Immature natural killer cell (primary cell): ENCODE data around the gene INIP. TPM values are rescaled to one million over a fixed set of nuclear protein-coding genes. Genes with fewer than 3 reads are reported as not detected.
"Not testable (repeated sequence)": the region's sequence is repeated elsewhere in the genome, so short reads cannot be mapped to it uniquely, and the experiment has no call there.

Experiments
- DNase-seq, 3 donors: peaks; one replicate each; pipeline ENCODE4 v3.0.0; 2022; ENCODE audit warnings: mixed read lengths in 1 of 3
- H3K27ac Mint-ChIP-seq, 6 donors: one replicate each; pipeline ENCODE4 v1.8.0; 2020; ENCODE audit warnings: mixed read lengths in 6 of 6, mild to moderate bottlenecking in 5 of 6, inconsistent platforms in 4 of 6, moderate library complexity in 3 of 6
- H3K27me3 Mint-ChIP-seq, 3 donors: one replicate each; pipeline ENCODE4 v1.8.0; 2020 to 2021; ENCODE audit warnings: low read depth in 3 of 3, mild to moderate bottlenecking in 3 of 3, mixed read lengths in 3 of 3, moderate library complexity in 3 of 3, inconsistent platforms in 1 of 3
- H3K36me3 Mint-ChIP-seq, 3 donors: one replicate each; pipeline ENCODE4 v1.8.0; 2020; ENCODE audit warnings: mixed read lengths in 3 of 3, inconsistent platforms in 2 of 3, mild to moderate bottlenecking in 2 of 3
- H3K4me1 Mint-ChIP-seq, 2 donors: one replicate each; pipeline ENCODE4 v1.8.0; 2020; ENCODE audit warnings: inconsistent platforms in 2 of 2, mild to moderate bottlenecking in 2 of 2, mixed read lengths in 2 of 2, moderate library complexity in 1 of 2
- H3K4me3 Mint-ChIP-seq, 5 donors: one replicate each; pipeline ENCODE4 v1.8.0; 2020; ENCODE audit warnings: mild to moderate bottlenecking in 5 of 5, mixed read lengths in 5 of 5, inconsistent platforms in 3 of 5, moderate library complexity in 3 of 5
- H3K9me3 Mint-ChIP-seq, 6 donors: one replicate each; pipeline ENCODE4 v1.8.0; 2020; ENCODE audit warnings: mild to moderate bottlenecking in 6 of 6, mixed read lengths in 6 of 6, inconsistent platforms in 4 of 6, moderate library complexity in 3 of 6
- polyA plus RNA-seq, 3 donors: library from polyadenylated mRNA; unstranded; fragments of 300-500 nt; fragmentation: Illumina TruSeq; gene quantifications; one replicate each; pipeline ENCODE4 v1.2.3, GENCODE V29; 2021

The INIP gene
- polyA plus RNA-seq, 3 donors from 2014 or later, result 27.9 to 39.6 (median 34.3) TPM

GRCh38 chr9:112722749-112723148, 4.8 kb upstream of the INIP start:
- H3K9me3 Mint-ChIP-seq, H3K27ac Mint-ChIP-seq, H3K27me3 Mint-ChIP-seq, DNase-seq, H3K4me3 Mint-ChIP-seq, H3K36me3 Mint-ChIP-seq: not testable (repeated sequence)
- peaks cover 2 to 13% of the 10 kb centered on the region in 2 donors for H3K4me1 Mint-ChIP-seq

DNA sequence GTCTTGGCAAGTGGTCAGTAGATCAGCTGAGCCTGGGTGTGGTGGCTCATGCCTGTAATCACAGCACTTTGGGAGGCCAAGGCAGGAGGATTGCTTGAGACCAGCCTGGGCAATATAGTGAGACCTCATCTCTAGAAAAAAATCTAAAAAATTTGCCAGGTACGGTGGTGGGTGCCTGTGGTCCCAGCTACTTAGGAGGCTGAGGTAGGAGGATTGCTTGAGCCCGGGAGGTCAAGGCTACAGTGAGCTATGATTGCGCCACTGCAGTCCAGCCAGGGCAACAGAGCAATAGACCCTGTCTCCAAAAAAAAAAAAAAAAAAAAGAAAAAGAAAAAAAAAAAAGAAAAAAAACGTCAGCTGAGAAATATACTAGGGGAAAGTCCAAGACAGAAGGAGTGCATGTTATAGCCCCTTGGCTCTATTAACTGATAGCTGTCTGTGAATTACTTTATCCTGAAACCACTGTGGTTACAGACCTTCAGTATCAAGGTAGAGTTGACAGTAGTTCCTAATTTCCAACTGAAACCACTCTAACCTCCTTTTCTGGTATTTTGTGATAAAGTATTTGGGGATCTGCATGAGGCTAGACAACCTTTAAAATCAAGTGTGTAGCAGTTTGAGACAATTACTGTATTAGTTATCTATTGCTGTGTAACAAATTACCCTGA, 2.3 kb upstream of the INIP start:
- Mint-ChIP-seq H3K9me3 (no peaks in the 10 kb centered on the region), H3K27me3 (peaks cover 2 to 4% (median 4%) of the 10 kb centered on the region in 3 donors), H3K36me3 (no peaks in the 10 kb centered on the region), H3K4me3 (no peak overlapping the region), H3K27ac (peak overlapping the region in 1 of 6 donors; percentile 70), H3K4me1 (peaks cover 15 to 29% of the 10 kb centered on the region in 2 donors)
- DNase-seq, result no peak

- H3K27ac Mint-ChIP-seq, result peak overlapping the region in 4 of 6 donors; percentile 6 to 70 (median 45)
- peaks cover 2 to 4% (median 4%) of the 10 kb centered on the region in 3 donors for H3K27me3 Mint-ChIP-seq
- no peak overlapping the region for H3K4me3 Mint-ChIP-seq
- H3K36me3 Mint-ChIP-seq, result no peaks in the 10 kb centered on the region
- no peak for DNase-seq
- peaks cover 15 to 29% of the 10 kb centered on the region in 2 donors for H3K4me1 Mint-ChIP-seq
- H3K9me3 Mint-ChIP-seq, result no peaks in the 10 kb centered on the region
Observed at GRCh38 chr9:112719696-112720095, 1.8 kb upstream of the INIP start.

- peaks cover 2 to 6% (median 4%) of the 10 kb centered on the region in 3 donors for H3K27me3 Mint-ChIP-seq
- H3K9me3 Mint-ChIP-seq, result no peaks in the 10 kb centered on the region
- no peaks in the 10 kb centered on the region for H3K36me3 Mint-ChIP-seq
- peak overlapping the region; percentile 6 to 99 (median 46) for H3K27ac Mint-ChIP-seq
- peaks cover 15 to 31% of the 10 kb centered on the region in 2 donors for H3K4me1 Mint-ChIP-seq
- DNase-seq, result no peak
- H3K4me3 Mint-ChIP-seq, result peak overlapping the region in 3 of 5 donors; percentile 4 to 68 (median 47)
Observed at GRCh38 chr9:112719241-112719691, 1.3 kb upstream of the INIP start.

- Mint-ChIP-seq H3K36me3 (peaks cover 2 to 13% (median 10%) of the 10 kb centered on the region in 3 donors), H3K4me3 (no peak overlapping the region), H3K27ac (no peak overlapping the region), H3K9me3 (no peaks in the 10 kb centered on the region), H3K4me1 (peaks cover 16 to 43% of the 10 kb centered on the region in 2 donors), H3K27me3 (peaks cover 0 to 3% (median 0%) of the 10 kb centered on the region in 3 donors)
- DNase-seq, result no peak
Observed at GRCh38 chr9:112712678-112713077, 5.2 kb downstream of the INIP start.

GRCh38 chr9:112711050-112711689, 6.7 kb downstream of the INIP start:
- peaks cover 2 to 13% (median 10%) of the 10 kb centered on the region in 3 donors for H3K36me3 Mint-ChIP-seq

GRCh38 chr9:112705768-112706427, 12.0 kb downstream of the INIP start:
- Mint-ChIP-seq H3K27ac (no peak overlapping the region), H3K4me1 (peaks cover 2 to 14% of the 10 kb centered on the region in 2 donors), H3K36me3 (peaks cover 0 to 12% (median 5%) of the 10 kb centered on the region in 3 donors), H3K27me3 (no peaks in the 10 kb centered on the region), H3K9me3 (no peaks in the 10 kb centered on the region), H3K4me3 (no peak overlapping the region)
- no peak for DNase-seq

More at GRCh38 chr9:112711050-112711689, 6.7 kb downstream of the INIP start:
- no peak for DNase-seq
- Mint-ChIP-seq H3K4me1 (peaks cover 4 to 34% of the 10 kb centered on the region in 2 donors), H3K4me3 (no peak overlapping the region), H3K27ac (no peak overlapping the region), H3K27me3 (peaks cover 0 to 1% (median 0%) of the 10 kb centered on the region in 3 donors), H3K9me3 (no peaks in the 10 kb centered on the region)

GRCh38 chr9:112703304-112703703, 14.6 kb downstream of the INIP start:
- Mint-ChIP-seq H3K27ac (no peak overlapping the region), H3K27me3 (no peaks in the 10 kb centered on the region), H3K4me1 (peaks cover 8 to 34% of the 10 kb centered on the region in 2 donors), H3K9me3 (no peaks in the 10 kb centered on the region), H3K4me3 (no peak overlapping the region), H3K36me3 (peaks cover 2 to 16% (median 9%) of the 10 kb centered on the region in 3 donors)
- no peak for DNase-seq

- H3K9me3 Mint-ChIP-seq, result no peaks in the 10 kb centered on the region
- no peaks in the 10 kb centered on the region for H3K27me3 Mint-ChIP-seq
- no peak for DNase-seq
- no peak overlapping the region for H3K4me3 Mint-ChIP-seq
- H3K4me1 Mint-ChIP-seq, result peaks cover 6 to 24% of the 10 kb centered on the region in 2 donors
- peaks cover 7 to 19% (median 17%) of the 10 kb centered on the region in 3 donors for H3K36me3 Mint-ChIP-seq
- no peak overlapping the region for H3K27ac Mint-ChIP-seq
Observed at GRCh38 chr9:112700085-112700484, 17.8 kb downstream of the INIP start.

DNA sequence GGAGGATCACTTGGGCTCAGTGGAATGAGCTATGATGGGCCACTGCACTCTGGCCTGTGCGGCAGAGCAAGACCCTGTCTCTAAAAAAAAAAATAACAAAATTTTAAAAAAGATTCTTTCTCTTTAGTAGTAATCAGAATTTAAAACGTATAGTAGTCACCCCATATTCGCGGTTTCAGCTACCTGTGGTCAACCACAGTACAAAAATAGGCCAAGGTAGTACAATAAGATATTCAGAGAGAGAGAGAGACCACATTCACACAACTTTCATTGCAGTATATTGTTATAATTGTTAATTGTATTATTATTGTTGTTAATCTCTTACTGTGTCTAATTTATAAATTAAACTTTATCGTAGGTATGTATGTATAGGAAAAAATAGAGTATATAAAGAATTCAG, 18.7 kb downstream of the INIP start:
- H3K36me3 Mint-ChIP-seq, result peaks cover 11 to 24% (median 17%) of the 10 kb centered on the region in 3 donors
- peaks cover 6 to 24% of the 10 kb centered on the region in 2 donors for H3K4me1 Mint-ChIP-seq
- H3K27ac Mint-ChIP-seq, result no peak overlapping the region
- H3K4me3 Mint-ChIP-seq, result peak overlapping the region in 1 of 5 donors; percentile 27
- peak in 2 of 3 donors; percentile 4 to 12 for DNase-seq
- no peaks in the 10 kb centered on the region for H3K27me3 Mint-ChIP-seq
- H3K9me3 Mint-ChIP-seq, result no peaks in the 10 kb centered on the region

- H3K27me3 Mint-ChIP-seq, result no peaks in the 10 kb centered on the region
- peaks cover 7 to 24% of the 10 kb centered on the region in 2 donors for H3K4me1 Mint-ChIP-seq
- DNase-seq, result no peak
- no peaks in the 10 kb centered on the region for H3K9me3 Mint-ChIP-seq
- H3K27ac Mint-ChIP-seq, result no peak overlapping the region
- peaks cover 20 to 44% (median 23%) of the 10 kb centered on the region in 3 donors for H3K36me3 Mint-ChIP-seq
- H3K4me3 Mint-ChIP-seq, result no peak overlapping the region
Observed at GRCh38 chr9:112696461-112696860, 21.5 kb downstream of the INIP start.

- no peak overlapping the region for H3K4me3 Mint-ChIP-seq
- DNase-seq, result no peak
- H3K9me3 Mint-ChIP-seq, result no peaks in the 10 kb centered on the region
- H3K27me3 Mint-ChIP-seq, result no peaks in the 10 kb centered on the region
- H3K4me1 Mint-ChIP-seq, result peaks cover 14 to 24% of the 10 kb centered on the region in 2 donors
- peaks cover 29 to 54% (median 31%) of the 10 kb centered on the region in 3 donors for H3K36me3 Mint-ChIP-seq
- peak overlapping the region in 1 of 6 donors; percentile 4 for H3K27ac Mint-ChIP-seq
Observed at GRCh38 chr9:112694706-112695555, 23.0 kb downstream of the INIP start.

DNA sequence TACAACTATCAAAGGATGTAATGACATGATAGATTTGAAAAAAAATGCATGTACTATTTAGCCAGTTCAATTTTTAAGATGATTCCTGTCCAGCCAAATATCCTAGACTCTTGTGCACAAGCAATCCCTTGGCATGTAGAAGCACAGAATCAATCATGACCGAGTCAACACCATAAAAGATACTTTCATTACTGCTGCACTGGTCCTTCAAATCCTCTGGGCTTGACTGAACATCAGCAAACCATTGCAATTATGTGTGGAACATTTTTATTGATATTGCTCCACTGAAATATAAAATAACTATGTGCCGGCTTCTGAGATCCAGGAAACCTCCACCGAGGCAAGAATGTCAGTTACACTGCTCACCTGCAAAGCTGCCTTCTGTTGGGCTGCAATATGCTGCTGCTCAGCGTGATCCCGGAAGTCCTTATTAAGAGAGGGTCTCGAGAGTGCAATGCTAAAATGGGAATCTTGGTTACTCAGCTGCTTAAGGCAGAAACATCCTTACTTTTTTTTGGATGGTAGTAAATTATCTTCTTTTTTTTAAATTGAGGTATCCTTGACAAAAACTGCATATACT, 28.7 kb downstream of the INIP start:
- Mint-ChIP-seq H3K27ac (no peak overlapping the region), H3K36me3 (peaks cover 37 to 65% (median 46%) of the 10 kb centered on the region in 3 donors)

More for the DNA sequence above, 28.7 kb downstream of the INIP start:
- Mint-ChIP-seq H3K9me3 (no peaks in the 10 kb centered on the region), H3K4me3 (no peak overlapping the region), H3K4me1 (peaks cover 6 to 8% of the 10 kb centered on the region in 2 donors), H3K27me3 (no peaks in the 10 kb centered on the region)
- no peak for DNase-seq
